HG03196 (cell line): ENCODE results near the gene UQCRQ.
"Not testable (repeated sequence)": the region's sequence is repeated elsewhere in the genome, so short reads cannot be mapped to it uniquely, and the experiment has no call there.

ENCODE experiments used
- ATAC-seq: cut with Tn5 transposase; IDR thresholded peaks from one replicate; pipeline ENCODE4 v1.9.1; 2021; ENCODE audit not compliant: unreplicated experiment

UQCRQ gene

GRCh38 chr5:132832612-132833011, 33.8 kb upstream of the UQCRQ start:
- no peak for ATAC-seq

- ATAC-seq = no peak
Measured at GRCh38 chr5:132834057-132834456, 32.4 kb upstream of the UQCRQ start.

GRCh38 chr5:132836852-132837251, 29.6 kb upstream of the UQCRQ start:
- no peak for ATAC-seq

GRCh38 chr5:132837868-132838267, 28.6 kb upstream of the UQCRQ start:
- ATAC-seq = no peak

GRCh38 chr5:132838516-132839282, 27.7 kb upstream of the UQCRQ start:
- ATAC-seq = no peak

DNA sequence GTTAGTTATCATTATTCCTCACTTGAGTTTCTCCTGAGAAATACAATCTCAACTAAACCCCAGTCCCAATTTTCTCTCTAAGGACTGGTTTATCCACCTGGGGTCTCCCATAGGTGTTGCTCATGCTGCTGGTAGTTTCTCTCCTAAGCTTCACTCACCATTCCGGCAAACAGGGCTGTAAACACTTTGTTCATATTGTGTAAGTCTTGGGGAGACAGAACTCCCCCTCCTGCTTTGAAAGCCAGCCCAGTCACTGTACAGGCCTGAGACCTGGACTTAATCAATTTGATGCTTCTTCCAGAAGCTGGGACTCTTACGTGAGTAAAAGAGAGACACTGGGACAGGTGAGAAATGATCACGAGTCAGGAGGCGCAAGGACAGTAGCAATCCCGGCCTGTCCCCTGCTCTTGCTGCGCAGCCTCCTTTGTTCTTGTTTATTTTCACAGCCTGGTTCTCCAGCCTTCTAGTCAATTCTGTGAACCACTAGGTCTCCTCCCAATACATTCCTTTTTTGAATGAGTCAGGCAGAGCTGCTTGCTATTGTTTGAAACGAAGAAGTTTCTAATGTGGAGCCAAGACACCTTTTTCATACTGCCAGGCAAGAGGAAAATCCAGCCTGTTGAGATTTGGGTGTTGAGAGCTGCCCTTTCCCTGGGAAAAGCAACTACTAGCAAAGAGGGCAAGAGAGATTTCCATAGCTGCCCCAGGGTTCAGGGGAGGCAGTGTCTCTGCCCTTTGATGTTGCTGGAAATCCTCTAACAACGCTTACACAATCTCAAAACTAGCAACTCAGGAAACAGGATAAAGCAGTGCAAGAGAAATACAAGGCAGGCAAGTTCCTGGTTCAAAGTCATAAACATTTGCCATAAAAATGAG, 26.8 kb upstream of the UQCRQ start:
- no peak for ATAC-seq

GRCh38 chr5:132840313-132840712, 26.1 kb upstream of the UQCRQ start:
- ATAC-seq = no peak

DNA sequence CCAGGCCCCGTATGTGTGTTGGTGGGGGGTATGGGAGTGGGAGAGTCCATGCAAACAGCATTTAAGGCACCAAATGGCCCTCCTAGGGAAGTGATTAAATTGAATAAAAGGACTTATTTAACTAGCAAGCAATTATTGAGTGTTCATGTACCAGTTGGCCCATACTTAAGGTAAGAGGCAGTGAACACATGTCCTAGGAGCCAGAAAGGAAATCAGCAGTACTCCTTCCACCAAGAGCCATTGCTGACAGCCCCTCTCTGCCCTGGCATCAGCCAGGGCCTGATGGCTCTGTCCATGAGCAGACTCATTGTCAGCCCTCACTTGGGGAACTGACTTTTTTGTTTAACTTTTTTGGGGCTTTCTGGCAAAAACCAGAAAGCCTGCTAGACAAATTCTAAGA, 25.5 kb upstream of the UQCRQ start:
- no peak for ATAC-seq

DNA sequence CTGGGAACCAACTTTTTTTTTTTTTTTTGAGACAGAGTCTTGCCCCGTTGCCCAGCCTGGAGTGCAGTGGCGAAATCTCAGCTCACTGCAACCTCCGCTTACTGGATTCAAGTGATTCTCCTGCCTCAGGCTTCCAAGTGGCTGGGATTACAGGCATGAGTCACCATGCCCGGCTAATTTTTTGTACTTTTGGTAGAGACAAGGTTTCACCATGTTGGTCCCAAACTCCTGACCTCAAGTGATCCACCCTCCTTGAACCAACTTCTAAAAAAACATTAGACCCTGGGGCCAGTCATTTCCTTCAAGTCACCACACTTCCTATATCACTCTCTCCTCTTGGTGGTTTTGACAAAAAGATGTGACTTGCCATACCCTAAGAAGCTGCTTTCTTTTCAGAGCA, 25.1 kb upstream of the UQCRQ start:
- ATAC-seq = no peak

DNA sequence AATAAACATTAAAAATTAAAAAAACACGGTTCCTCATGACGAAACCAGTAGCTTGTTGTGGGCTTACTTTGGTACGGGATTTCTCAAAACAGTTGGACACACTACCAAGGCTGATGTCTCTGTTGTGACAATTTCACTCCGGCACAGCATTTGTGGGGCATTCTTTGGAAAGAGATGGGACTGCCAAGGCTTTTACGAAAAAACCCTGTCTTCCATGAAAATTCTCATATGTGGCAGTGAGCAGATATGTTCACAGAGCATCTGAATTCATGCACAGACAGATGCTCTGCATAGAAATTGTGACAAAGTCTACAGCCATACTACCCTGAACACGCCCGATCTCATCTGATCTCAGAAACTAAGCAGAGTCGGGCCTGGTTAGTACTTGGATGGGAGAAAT, 18.2 kb upstream of the UQCRQ start:
- ATAC-seq = no peak

DNA sequence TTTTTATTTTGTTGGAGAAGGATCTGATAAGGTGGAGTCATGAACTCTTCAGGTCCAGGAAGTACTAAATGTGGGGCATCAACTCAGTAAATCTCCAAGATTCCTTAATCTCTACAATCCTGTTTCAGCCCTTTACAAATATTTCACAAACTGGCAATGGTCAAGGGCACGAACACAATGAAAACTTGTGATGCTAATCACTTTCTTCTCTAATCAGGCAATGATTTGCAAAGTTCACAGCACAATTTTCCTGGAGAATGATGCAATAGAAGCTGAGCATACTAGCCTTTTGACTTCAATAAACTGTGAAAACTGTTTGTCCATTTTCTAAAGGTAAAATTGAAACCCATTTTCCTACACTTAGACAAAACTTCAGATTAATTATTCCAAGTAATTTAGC, 17.1 kb upstream of the UQCRQ start:
- no peak for ATAC-seq

DNA sequence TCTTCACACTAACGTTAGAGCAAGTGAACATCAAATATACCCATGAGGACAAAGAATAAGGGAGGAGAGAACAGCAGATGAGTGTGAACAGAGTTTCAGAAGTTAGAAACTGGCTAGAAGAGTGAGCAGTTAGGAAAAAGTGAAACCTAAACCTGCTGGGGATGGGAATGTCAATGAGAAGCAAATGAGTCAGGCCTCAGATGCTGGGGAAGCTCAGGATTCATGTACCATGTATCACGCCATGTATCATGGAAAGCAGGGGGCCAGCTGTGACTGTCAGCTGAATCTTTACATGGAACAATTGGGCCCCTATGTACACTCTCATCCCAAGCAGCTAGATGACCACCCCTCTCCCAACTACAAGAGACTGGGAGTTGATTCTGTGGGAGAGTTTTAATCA, 16.4 kb upstream of the UQCRQ start:
- ATAC-seq = no peak

DNA sequence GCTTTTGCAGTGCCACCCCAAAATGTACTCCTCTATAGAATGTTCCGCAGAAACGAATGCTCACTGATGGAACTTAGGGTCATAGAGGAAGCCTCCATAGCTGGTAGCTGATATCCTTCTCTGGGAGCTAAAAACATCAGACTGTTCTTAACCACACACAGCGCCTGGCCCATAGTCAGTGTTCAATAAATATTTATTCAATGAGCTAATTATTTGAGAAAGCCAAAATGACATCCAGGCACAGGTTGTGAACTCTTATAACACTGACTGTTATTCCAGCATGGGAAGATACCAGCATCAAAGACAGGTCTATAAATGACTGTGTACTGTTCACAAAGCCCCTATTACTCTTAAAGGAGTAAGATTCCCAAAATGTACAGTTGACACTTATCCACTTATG, 13.1 kb upstream of the UQCRQ start:
- ATAC-seq = no peak

GRCh38 chr5:132853790-132854189, 12.7 kb upstream of the UQCRQ start:
- ATAC-seq = no peak

- no peak for ATAC-seq
Measured at GRCh38 chr5:132854301-132854700, 12.1 kb upstream of the UQCRQ start.

- ATAC-seq = not testable (repeated sequence)
Measured at GRCh38 chr5:132854992-132855391, 11.4 kb upstream of the UQCRQ start.

- no peak for ATAC-seq
Measured at GRCh38 chr5:132856011-132856410, 10.4 kb upstream of the UQCRQ start.

GRCh38 chr5:132859889-132860437, 6.5 kb upstream of the UQCRQ start:
- ATAC-seq = no peak

DNA sequence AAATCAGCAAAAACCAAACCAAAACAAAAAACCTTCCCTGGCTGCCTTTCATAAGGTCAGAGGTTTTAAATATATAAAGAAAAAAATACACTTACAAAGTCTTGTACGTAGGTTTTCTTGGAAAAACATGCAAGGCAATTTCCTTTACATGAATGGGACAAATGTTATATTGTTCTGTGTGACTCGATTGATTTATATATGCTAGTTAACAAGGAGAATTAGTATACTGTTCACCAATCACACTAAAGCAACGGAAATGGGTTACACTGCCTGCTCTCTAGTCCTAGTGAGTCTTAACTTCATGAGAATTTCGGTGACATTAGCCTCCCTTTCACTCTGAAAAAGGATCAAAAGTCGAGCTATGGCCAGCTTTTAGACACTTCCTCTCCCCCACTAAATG, 5.7 kb upstream of the UQCRQ start:
- ATAC-seq = no peak

DNA sequence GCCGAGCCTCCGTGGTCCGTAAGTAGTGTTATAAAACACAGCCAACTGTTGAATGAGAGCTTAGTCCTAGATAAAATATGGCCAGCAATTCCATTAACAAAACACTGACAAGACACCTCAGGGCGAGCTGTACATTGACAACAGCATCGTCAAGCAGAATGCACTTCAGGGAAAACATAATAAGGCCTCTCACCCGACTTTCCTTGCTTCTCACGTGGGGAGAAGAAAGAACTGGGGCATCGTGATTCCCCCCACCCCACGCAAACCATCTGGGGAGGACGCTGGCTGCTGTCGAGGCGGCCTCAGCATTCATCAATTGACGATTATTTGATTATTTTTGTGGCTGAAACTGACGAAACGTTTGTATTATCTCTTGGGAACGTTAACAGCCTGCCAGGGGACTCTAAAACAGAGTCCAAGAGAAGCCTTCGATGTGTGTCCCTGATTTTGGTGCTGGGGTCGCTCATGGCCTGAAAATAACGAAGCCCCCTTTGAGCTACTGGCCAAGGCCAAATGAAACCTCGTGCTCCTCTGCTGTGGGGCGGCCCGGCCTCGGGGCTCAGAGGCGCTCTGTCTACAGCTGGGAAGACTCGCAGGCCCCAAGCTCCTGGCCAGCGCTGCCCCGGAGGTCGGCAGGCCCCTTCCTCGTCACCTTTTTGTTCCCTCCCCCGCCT, 637 bp upstream of the UQCRQ start:
- no peak for ATAC-seq

DNA sequence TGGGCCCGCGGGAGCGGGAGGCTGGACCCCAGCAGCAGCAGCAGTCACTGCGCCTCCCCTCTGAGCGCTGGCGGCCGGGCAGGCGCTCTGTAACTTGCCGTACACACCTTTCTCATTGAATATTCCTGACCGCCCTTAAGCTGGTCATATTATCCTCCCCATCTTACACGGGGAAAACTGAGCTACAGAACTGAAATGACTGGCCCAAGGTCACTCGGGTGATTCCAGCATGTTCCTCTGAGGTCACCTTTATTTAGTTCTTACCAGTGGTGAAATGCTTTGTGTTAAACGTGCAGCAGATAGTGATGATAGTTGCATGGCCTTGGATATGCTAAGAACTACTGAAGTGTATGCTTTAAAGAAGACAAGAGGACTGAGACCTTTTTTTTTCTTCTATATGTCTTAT, 607 bp downstream of the UQCRQ start:
- ATAC-seq = no peak
